ENCODE measurements around the gene FOXP1.

Gene FOXP1

DNA sequence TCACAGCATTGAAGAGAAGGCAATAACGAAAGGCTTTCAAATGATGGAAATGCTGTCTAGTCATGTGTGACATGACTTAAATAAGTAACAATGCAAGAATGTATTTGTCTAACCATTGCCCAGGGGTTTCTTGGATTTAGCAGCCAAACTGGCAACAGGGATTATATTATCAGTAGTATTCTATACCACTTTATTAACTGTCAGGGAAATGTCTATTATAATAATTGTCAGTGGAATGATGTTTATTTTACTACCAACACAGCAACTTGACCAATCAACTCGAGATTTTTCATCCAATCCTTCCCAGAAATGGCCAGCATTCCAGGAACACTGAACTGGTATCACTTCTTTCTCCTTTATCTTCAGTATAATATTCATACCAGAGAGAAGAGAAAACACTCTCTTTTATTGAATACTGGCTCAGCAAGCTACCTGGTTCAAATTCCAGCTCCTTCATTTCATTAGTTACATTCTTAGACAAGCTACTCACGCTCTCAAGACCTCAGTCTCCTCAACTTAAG is 66.2 kb downstream of the FOXP1 start:
- H3K36me3 Mint-ChIP-seq: peaks cover 2% of the 10 kb centered on the region
- H3K4me1 Mint-ChIP-seq (ENCODE audit: low read depth): peaks cover 6% of the 10 kb centered on the region
- H3K27me3 Mint-ChIP-seq: no peaks in the 10 kb centered on the region
- no peak overlapping the region for H3K27ac Mint-ChIP-seq
- no peaks in the 10 kb centered on the region for H3K9me3 Mint-ChIP-seq (ENCODE audit: low read depth)
- no peak overlapping the region for H3K4me3 Mint-ChIP-seq

DNA sequence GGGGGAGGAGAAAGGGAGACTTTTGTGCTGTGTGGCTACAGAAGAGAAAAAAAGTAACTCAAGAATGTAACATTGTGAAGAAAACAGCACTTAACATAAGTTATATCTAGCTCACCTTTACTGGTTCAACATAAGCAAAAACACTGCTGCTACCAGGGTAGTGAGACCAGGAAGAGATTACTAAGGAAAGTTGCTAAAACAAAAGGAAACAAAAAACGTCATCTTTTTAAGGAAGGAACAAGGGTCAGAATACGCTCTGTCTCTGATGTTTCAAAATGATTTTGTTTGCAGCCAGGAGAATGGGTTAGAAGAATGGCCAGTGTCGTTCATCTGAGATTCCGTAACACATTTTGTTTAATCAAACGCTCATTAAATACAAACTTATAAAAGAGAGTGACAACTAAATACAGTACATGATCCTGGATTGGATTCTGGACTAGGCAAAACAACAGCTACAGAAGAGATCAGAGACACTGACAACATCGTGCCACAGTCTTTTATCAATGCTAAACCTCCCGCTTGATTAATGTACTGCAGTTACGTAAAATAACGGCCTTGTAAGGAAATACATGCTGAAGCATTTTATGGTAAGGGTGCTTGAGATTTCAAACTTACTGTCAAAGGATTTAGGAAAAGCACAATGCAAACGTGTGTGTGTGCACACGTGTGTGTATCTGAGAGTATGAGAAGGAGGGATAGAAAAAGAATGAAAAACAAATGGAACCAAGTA is 67.7 kb downstream of the FOXP1 start:
- H3K27ac Mint-ChIP-seq: no peak overlapping the region
- H3K36me3 Mint-ChIP-seq: peaks cover 2% of the 10 kb centered on the region
- H3K4me3 Mint-ChIP-seq: no peak overlapping the region
- H3K4me1 Mint-ChIP-seq (ENCODE audit: low read depth): peaks cover 8% of the 10 kb centered on the region
- H3K9me3 Mint-ChIP-seq (ENCODE audit: low read depth): no peaks in the 10 kb centered on the region
- H3K27me3 Mint-ChIP-seq: no peaks in the 10 kb centered on the region

DNA sequence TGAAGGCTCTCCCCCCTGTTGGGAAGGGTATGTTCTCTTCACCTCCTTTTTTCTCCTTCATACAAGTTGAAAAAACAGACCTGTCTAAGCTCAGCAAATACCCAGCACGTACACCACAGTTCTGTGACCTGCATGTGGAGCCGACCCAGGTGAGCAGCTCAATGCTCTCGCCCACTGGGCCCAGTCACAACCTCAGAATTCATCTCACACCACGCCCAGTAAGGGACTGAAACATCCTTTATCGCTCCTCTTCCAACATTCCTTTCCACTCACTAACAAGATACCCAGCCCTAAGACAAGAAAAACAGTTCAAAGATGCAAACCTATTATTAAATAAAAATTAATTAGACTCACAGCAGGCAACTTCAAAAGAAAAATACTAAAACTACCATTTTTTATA is 68.9 kb downstream of the FOXP1 start:
- Mint-ChIP-seq H3K9me3 (ENCODE audit: low read depth) (no peaks in the 10 kb centered on the region), H3K27ac (no peak overlapping the region), H3K36me3 (peaks cover 5% of the 10 kb centered on the region), H3K4me1 (ENCODE audit: low read depth) (peaks cover 9% of the 10 kb centered on the region), H3K4me3 (no peak overlapping the region), H3K27me3 (no peaks in the 10 kb centered on the region)

DNA sequence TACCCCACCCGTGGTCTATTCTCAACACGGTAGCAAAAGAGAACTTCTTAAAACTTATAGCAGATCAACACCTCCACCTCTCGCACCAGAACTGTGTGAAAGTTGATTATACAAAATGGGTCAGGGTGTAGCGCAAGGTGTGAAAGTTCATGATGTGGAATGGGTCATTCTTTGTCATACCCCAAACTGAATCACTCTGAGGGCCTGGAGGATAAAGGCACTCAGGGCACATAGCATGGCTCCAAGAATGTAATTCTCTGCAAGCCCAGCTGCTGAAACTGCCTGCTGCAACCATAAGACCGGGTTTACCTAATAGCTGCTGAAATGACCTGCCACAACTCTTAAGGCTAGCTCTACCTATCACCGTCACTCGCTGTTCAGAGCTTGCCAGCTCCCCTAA is 70.0 kb downstream of the FOXP1 start:
- Mint-ChIP-seq H3K27ac (no peak overlapping the region), H3K4me1 (ENCODE audit: low read depth) (peaks cover 17% of the 10 kb centered on the region), H3K4me3 (no peak overlapping the region), H3K9me3 (ENCODE audit: low read depth) (no peaks in the 10 kb centered on the region), H3K36me3 (peaks cover 5% of the 10 kb centered on the region), H3K27me3 (no peaks in the 10 kb centered on the region)

DNA sequence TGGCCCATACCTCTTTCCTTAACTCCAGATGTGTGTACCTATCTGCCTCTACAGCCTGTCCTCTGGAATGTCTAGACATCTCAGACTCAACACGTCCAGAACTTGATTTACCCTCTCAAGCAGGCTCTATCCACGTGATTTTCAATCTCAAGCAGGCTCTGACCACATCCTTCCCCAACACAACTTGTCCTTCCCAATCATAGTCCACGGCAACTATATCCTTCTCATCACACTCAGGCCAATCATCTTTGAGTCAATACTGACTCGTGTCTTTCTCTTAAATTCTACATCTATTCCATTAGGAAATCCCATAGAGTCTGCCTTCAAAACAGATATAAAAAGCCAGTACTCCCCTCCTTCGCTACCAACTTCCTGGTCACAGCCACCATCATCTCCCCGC is 70.4 kb downstream of the FOXP1 start:
- Mint-ChIP-seq H3K4me3 (no peak overlapping the region), H3K27me3 (no peaks in the 10 kb centered on the region), H3K9me3 (ENCODE audit: low read depth) (no peaks in the 10 kb centered on the region), H3K36me3 (peaks cover 5% of the 10 kb centered on the region), H3K27ac (no peak overlapping the region), H3K4me1 (ENCODE audit: low read depth) (peaks cover 18% of the 10 kb centered on the region)

DNA sequence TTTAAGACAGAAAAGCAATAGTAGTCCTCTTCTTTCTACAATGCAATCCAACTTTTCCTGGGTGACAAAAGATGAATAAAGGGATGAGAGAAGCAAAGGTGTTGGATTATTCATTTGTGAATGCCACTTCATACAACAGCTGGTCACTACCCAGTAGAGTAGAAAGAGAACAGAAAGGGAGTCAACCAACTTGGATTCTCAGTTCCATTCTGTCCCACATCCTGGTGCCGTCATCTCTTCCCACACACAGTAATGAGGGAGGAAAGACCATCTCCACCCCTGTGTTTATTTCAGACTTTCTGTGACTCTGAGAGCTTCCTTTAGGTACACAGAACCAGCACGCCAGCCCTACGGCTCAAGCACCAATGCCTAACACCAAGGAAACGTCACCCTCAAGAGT is 71.0 kb downstream of the FOXP1 start:
- no peak overlapping the region for H3K4me3 Mint-ChIP-seq
- peaks cover 18% of the 10 kb centered on the region for H3K4me1 Mint-ChIP-seq (ENCODE audit: low read depth)
- peaks cover 3% of the 10 kb centered on the region for H3K36me3 Mint-ChIP-seq
- H3K27me3 Mint-ChIP-seq: no peaks in the 10 kb centered on the region
- peak overlapping the region; percentile 85 for H3K27ac Mint-ChIP-seq
- H3K9me3 Mint-ChIP-seq (ENCODE audit: low read depth): no peaks in the 10 kb centered on the region

DNA sequence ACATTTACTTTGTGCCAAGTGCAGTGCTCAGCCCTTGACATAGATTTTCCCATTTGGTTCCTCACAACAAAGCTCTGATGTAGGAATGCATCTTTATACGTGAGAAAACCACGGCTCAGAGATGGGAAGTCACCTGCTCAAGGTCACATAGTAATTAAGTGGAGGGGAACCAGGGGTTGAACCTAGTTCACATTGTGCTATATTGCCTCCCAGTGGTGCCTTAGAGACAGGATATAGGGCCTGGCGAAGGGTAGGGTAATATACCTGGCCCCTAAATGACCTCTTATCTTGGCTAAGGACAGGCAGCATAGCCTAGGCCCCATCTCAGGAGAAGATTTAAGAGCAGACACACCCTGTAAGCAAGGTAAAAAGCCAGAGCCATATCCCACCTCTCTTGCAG is 71.5 kb downstream of the FOXP1 start:
- Mint-ChIP-seq H3K27ac (peak overlapping the region; percentile 85), H3K27me3 (no peaks in the 10 kb centered on the region), H3K36me3 (peaks cover 5% of the 10 kb centered on the region), H3K9me3 (ENCODE audit: low read depth) (no peaks in the 10 kb centered on the region), H3K4me1 (ENCODE audit: low read depth) (peaks cover 18% of the 10 kb centered on the region), H3K4me3 (no peak overlapping the region)

DNA sequence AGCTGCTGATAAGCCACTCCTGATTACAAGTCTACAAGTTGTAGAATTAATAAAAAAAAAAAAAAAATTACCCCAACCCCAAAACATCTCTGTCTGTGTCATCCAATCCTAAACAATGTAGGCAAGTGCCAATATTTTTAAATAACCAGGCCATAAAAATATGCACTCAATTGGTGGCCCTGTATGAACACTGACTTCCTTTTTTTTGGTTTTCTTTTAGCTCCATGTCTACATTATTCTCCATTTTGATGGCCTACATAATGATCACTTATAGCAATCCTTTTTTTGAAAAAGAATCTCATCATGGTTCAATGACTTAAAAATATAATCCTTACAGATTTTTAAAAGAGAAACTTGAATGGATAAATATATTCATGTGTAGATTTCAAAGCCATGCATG is 72.1 kb downstream of the FOXP1 start:
- Mint-ChIP-seq H3K36me3 (peaks cover 6% of the 10 kb centered on the region), H3K27ac (peak overlapping the region; percentile 85), H3K4me3 (no peak overlapping the region)

DNA sequence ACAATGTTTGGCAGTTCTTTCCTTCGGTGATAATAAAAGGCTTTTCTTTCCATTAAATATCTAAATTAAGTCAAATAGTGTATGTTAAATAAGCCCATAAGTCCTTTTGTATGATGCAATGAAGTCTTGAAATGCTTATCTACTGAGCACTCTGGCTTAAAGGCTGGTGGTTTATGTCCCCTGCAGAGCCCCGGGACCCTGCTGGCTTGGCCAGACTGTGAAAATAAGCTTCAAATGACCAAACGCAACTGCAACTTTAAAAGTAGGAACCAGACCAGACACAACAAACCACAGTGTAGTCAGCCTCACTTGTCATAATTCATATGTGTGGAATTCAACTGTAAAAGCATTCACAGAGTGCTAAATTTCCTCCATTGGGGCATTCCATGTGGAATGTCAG is 72.5 kb downstream of the FOXP1 start:
- H3K27ac Mint-ChIP-seq: peak overlapping the region; percentile 85
- no peaks in the 10 kb centered on the region for H3K9me3 Mint-ChIP-seq (ENCODE audit: low read depth)
- H3K4me1 Mint-ChIP-seq (ENCODE audit: low read depth): peaks cover 22% of the 10 kb centered on the region
- H3K36me3 Mint-ChIP-seq: peaks cover 6% of the 10 kb centered on the region
- no peak overlapping the region for H3K4me3 Mint-ChIP-seq
- no peaks in the 10 kb centered on the region for H3K27me3 Mint-ChIP-seq

More for the DNA sequence above, 72.1 kb downstream of the FOXP1 start:
- H3K4me1 Mint-ChIP-seq (ENCODE audit: low read depth): peaks cover 20% of the 10 kb centered on the region
- H3K9me3 Mint-ChIP-seq (ENCODE audit: low read depth): no peaks in the 10 kb centered on the region
- no peaks in the 10 kb centered on the region for H3K27me3 Mint-ChIP-seq

DNA sequence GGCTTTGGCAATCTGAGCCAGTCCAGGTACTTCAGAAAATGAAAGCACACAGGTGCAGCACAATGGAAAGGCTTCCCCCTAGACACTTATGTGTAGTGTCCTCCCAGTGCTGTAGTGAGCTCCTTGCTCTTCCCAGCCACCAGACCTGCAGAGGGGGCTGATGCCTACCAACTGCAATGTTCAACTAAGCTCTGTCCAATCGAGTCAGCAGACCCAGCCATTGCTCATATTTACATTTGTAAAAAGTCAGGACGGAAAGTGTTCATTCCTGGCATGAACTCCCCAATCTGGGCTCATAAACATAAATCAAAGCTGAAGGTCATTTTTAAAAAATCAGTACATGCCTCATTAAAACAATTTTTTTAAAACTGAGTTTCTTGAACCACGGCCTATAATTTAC is 73.0 kb downstream of the FOXP1 start:
- H3K27me3 Mint-ChIP-seq: no peaks in the 10 kb centered on the region
- H3K4me1 Mint-ChIP-seq (ENCODE audit: low read depth): peaks cover 25% of the 10 kb centered on the region
- peaks cover 8% of the 10 kb centered on the region for H3K36me3 Mint-ChIP-seq
- peak overlapping the region; percentile 44 for H3K4me3 Mint-ChIP-seq
- no peaks in the 10 kb centered on the region for H3K9me3 Mint-ChIP-seq (ENCODE audit: low read depth)
- peak overlapping the region; percentile 85 for H3K27ac Mint-ChIP-seq

DNA sequence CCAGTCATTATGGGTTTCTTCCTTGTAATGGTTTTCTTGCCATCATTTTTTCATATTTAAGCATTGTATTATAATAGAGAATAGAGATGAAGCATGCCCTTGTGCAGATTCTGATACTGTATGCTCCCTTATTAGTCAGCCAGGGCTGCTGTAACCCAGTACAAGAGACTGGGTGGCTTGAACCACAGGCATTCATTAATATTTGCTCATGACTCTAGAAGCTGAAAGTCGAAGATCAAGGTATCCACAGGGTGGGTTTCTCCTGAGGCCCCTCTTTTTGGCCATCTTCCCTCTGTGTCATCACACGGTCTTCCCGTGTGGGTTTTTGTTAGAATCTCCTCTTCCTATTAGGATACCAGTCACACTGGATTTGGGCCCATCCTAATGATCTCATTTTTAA is 74.5 kb downstream of the FOXP1 start:
- H3K4me1 Mint-ChIP-seq (ENCODE audit: low read depth): peaks cover 36% of the 10 kb centered on the region
- H3K27ac Mint-ChIP-seq: peak overlapping the region; percentile 58
- H3K36me3 Mint-ChIP-seq: peaks cover 8% of the 10 kb centered on the region
- H3K27me3 Mint-ChIP-seq: no peaks in the 10 kb centered on the region
- H3K4me3 Mint-ChIP-seq: no peak overlapping the region
- H3K9me3 Mint-ChIP-seq (ENCODE audit: low read depth): no peaks in the 10 kb centered on the region

DNA sequence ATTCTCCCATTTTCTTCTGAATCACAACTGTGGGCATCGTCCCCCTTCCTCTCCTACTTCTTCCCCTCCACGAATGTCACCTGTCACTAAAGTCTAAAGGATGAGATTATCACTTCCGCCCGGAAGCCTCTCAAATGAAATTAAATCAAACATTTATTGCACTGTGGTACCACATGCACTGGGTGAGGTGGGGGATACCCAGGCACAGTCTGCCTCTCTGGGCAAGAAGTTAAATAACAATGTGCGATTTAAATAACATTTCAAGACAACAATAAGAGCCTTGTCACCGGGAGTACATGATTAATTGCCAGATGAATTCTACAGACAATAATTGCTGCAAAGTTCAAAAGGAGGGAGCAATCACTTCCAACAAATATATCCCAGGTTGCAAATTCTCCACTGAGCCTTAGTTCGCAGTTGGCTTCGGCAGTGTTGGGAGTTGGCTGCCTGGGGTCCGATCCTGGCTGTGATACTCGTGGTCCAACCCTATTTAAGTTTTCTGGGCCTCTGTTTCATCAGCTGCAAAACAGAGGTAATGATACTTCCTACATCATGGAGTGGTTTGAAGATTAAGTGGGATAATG is 77.7 kb downstream of the FOXP1 start:
- no peaks in the 10 kb centered on the region for H3K27me3 Mint-ChIP-seq
- H3K9me3 Mint-ChIP-seq (ENCODE audit: low read depth): peaks cover 4% of the 10 kb centered on the region
- peaks cover 8% of the 10 kb centered on the region for H3K36me3 Mint-ChIP-seq
- H3K4me3 Mint-ChIP-seq: no peak overlapping the region
- peaks cover 60% of the 10 kb centered on the region for H3K4me1 Mint-ChIP-seq (ENCODE audit: low read depth)
- H3K27ac Mint-ChIP-seq: peak overlapping the region; percentile 83

DNA sequence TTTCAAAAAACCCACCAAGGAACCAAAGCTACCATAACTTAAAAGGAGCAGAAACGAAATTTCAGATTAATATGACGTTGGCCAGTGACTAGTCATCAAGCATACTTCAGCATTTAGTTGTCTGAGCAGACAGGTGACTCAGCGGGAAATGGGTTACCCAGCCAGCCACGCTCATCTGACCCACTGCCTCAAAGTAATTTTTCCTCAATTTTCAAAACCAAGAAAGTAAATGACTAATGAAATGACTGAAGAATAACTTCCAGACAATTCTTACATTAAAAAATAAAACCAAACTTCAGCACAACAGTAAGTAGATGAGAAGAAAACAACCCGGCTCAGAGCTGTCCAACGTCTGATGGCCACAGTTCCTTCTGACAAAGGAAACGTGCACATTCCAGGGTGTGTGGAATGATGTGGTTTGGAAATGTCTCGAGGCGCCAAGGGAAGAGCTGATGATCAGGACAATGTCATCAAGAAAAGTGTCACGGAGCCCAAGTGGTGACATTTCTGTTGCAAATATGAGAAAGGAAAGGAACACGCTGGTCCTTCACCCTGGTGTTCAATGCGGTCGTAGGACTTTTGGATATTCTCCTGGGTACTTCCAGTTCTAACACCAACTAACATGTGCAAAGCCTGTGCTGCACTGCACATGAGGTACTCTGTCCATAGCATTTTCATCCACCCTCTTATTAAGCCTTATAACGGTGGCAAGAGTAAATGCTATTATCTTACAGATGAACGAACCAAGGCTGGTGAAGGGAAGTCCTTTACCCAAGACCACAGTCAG is 79.1 kb downstream of the FOXP1 start:
- Mint-ChIP-seq H3K27ac (peak overlapping the region; percentile 82), H3K27me3 (no peaks in the 10 kb centered on the region), H3K4me1 (ENCODE audit: low read depth) (peaks cover 65% of the 10 kb centered on the region), H3K4me3 (peak overlapping the region; percentile 33), H3K9me3 (ENCODE audit: low read depth) (peaks cover 4% of the 10 kb centered on the region), H3K36me3 (peaks cover 5% of the 10 kb centered on the region)

DNA sequence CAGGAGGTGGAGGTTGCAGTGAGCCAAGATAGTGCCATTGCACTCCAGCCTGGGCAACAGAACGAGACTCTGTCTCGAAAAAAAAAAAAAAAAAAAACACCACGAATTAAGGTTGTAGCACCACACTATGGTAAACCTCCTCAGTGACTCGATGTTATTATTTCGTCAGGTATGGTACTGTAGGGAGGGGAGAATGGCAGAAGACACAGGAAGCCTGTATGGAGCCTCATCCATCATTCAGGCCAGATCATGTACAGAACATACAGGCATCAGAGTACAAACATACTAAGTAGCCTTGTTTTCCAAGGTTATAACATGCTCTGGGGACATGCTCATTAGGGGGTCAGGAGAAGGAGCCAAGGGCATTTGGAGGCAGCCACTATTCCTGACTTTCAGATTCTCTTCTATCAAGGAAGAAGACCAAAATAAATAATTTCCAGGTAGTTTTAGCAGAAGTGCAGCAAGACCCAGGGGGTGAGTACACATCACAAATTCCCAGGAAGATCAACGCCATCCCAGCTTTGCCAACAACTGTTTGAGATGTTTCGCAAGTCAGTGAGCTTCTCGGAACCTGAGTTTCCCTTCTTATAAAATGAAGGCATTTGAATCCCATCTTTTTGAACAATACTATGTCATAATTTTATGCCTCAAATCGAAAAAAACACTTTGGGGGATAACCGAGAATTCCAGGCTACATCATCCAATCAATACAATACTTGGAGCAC is 79.8 kb downstream of the FOXP1 start:
- H3K4me1 Mint-ChIP-seq (ENCODE audit: low read depth): peaks cover 65% of the 10 kb centered on the region
- peak overlapping the region; percentile 30 for H3K4me3 Mint-ChIP-seq
- H3K36me3 Mint-ChIP-seq: peaks cover 8% of the 10 kb centered on the region
- peak overlapping the region; percentile 82 for H3K27ac Mint-ChIP-seq
- peaks cover 4% of the 10 kb centered on the region for H3K9me3 Mint-ChIP-seq (ENCODE audit: low read depth)
- H3K27me3 Mint-ChIP-seq: no peaks in the 10 kb centered on the region
